ENCODE data around the gene GNAS.

The GNAS gene

GRCh38 chr20:58875541-58876134 is 23.1 kb downstream of the GNAS start:
- TF ChIP-seq SPI1 (IDR thresholded peaks at IDR 0.05; ENCODE audit: low read depth, low read length) (no peak), POLR2AphosphoS5 (IDR thresholded peaks at IDR 0.05; ENCODE audit: low read depth, low read length) (no peak), POLR2A (IDR thresholded peaks at IDR 0.05; ENCODE audit: low read depth, low read length) (no peak), PAX5 (IDR thresholded peaks at IDR 0.05; ENCODE audit: insufficient read depth, low read length, severe bottlenecking) (no peak), TAF1 (IDR thresholded peaks at IDR 0.05; ENCODE audit: low read depth, low read length) (no peak), POU2F2 (IDR thresholded peaks at IDR 0.05; ENCODE audit: low read depth, low read length) (no peak)
- no peak for DNase-seq (ENCODE audit: insufficient read length, low spot score)
- FAIRE-seq, result no peak

- TF ChIP-seq SPI1 (IDR thresholded peaks at IDR 0.05; ENCODE audit: low read depth, low read length), result no peak
- no peak for TF ChIP-seq POLR2A (IDR thresholded peaks at IDR 0.05; ENCODE audit: low read depth, low read length)
- no peak for TF ChIP-seq POU2F2 (IDR thresholded peaks at IDR 0.05; ENCODE audit: low read depth, low read length)
- no peak for TF ChIP-seq PAX5 (IDR thresholded peaks at IDR 0.05; ENCODE audit: insufficient read depth, low read length, severe bottlenecking)
- no peak for TF ChIP-seq TAF1 (IDR thresholded peaks at IDR 0.05; ENCODE audit: low read depth, low read length)
- no peak for TF ChIP-seq POLR2AphosphoS5 (IDR thresholded peaks at IDR 0.05; ENCODE audit: low read depth, low read length)
- no peak for FAIRE-seq
Observed at GRCh38 chr20:58876437-58876836, 23.9 kb downstream of the GNAS start.

GRCh38 chr20:58877050-58877975 is 24.8 kb downstream of the GNAS start:
- TF ChIP-seq POU2F2 (IDR thresholded peaks at IDR 0.05; ENCODE audit: low read depth, low read length), result no peak
- FAIRE-seq (no peak), DNase-seq (ENCODE audit: insufficient read length, low spot score) (no peak)

More at GRCh38 chr20:58876437-58876836, 23.9 kb downstream of the GNAS start:
- no peak for DNase-seq (ENCODE audit: insufficient read length, low spot score)

GRCh38 chr20:58877976-58878360 is 25.5 kb downstream of the GNAS start:
- FAIRE-seq, result no peak
- no peak for TF ChIP-seq PAX5 (IDR thresholded peaks at IDR 0.05; ENCODE audit: insufficient read depth, low read length, severe bottlenecking)
- TF ChIP-seq POLR2A (IDR thresholded peaks at IDR 0.05; ENCODE audit: low read depth, low read length), result no peak
- TF ChIP-seq POLR2AphosphoS5 (IDR thresholded peaks at IDR 0.05; ENCODE audit: low read depth, low read length), result no peak
- TF ChIP-seq SPI1 (IDR thresholded peaks at IDR 0.05; ENCODE audit: low read depth, low read length), result no peak
- no peak for TF ChIP-seq POU2F2 (IDR thresholded peaks at IDR 0.05; ENCODE audit: low read depth, low read length)
- TF ChIP-seq TAF1 (IDR thresholded peaks at IDR 0.05; ENCODE audit: low read depth, low read length), result no peak

GRCh38 chr20:58878399-58878798 is 25.9 kb downstream of the GNAS start:
- TF ChIP-seq POLR2AphosphoS5 (IDR thresholded peaks at IDR 0.05; ENCODE audit: low read depth, low read length) (no peak), SPI1 (IDR thresholded peaks at IDR 0.05; ENCODE audit: low read depth, low read length) (no peak), POLR2A (IDR thresholded peaks at IDR 0.05; ENCODE audit: low read depth, low read length) (no peak), TAF1 (IDR thresholded peaks at IDR 0.05; ENCODE audit: low read depth, low read length) (no peak), PAX5 (IDR thresholded peaks at IDR 0.05; ENCODE audit: insufficient read depth, low read length, severe bottlenecking) (no peak), POU2F2 (IDR thresholded peaks at IDR 0.05; ENCODE audit: low read depth, low read length) (no peak)
- DNase-seq (ENCODE audit: insufficient read length, low spot score) (no peak), FAIRE-seq (no peak)

More at GRCh38 chr20:58877976-58878360, 25.5 kb downstream of the GNAS start:
- no peak for DNase-seq (ENCODE audit: insufficient read length, low spot score)

GRCh38 chr20:58880441-58880840 is 27.9 kb downstream of the GNAS start:
- FAIRE-seq (no peak), DNase-seq (ENCODE audit: insufficient read length, low spot score) (no peak)
- TF ChIP-seq SPI1 (IDR thresholded peaks at IDR 0.05; ENCODE audit: low read depth, low read length), result no peak
- TF ChIP-seq POU2F2 (IDR thresholded peaks at IDR 0.05; ENCODE audit: low read depth, low read length), result no peak
- TF ChIP-seq PAX5 (IDR thresholded peaks at IDR 0.05; ENCODE audit: insufficient read depth, low read length, severe bottlenecking), result no peak
- TF ChIP-seq TAF1 (IDR thresholded peaks at IDR 0.05; ENCODE audit: low read depth, low read length), result no peak
- no peak for TF ChIP-seq POLR2AphosphoS5 (IDR thresholded peaks at IDR 0.05; ENCODE audit: low read depth, low read length)
- TF ChIP-seq POLR2A (IDR thresholded peaks at IDR 0.05; ENCODE audit: low read depth, low read length), result no peak

GRCh38 chr20:58880994-58881752 is 28.7 kb downstream of the GNAS start:
- FAIRE-seq, result no peak
- no peak for DNase-seq (ENCODE audit: insufficient read length, low spot score)

GRCh38 chr20:58882704-58883089 is 30.2 kb downstream of the GNAS start:
- no peak for FAIRE-seq

More at GRCh38 chr20:58880994-58881752, 28.7 kb downstream of the GNAS start:
- TF ChIP-seq POLR2A (IDR thresholded peaks at IDR 0.05; ENCODE audit: low read depth, low read length) (no peak), SPI1 (IDR thresholded peaks at IDR 0.05; ENCODE audit: low read depth, low read length) (no peak), PAX5 (IDR thresholded peaks at IDR 0.05; ENCODE audit: insufficient read depth, low read length, severe bottlenecking) (no peak)

GRCh38 chr20:58883241-58883691 is 30.8 kb downstream of the GNAS start:
- DNase-seq (ENCODE audit: insufficient read length, low spot score), result no peak
- no peak for FAIRE-seq
- no peak for TF ChIP-seq SPI1 (IDR thresholded peaks at IDR 0.05; ENCODE audit: low read depth, low read length)
- no peak for TF ChIP-seq TAF1 (IDR thresholded peaks at IDR 0.05; ENCODE audit: low read depth, low read length)
- no peak for TF ChIP-seq PAX5 (IDR thresholded peaks at IDR 0.05; ENCODE audit: insufficient read depth, low read length, severe bottlenecking)
- TF ChIP-seq POLR2A (IDR thresholded peaks at IDR 0.05; ENCODE audit: low read depth, low read length), result no peak
- TF ChIP-seq POLR2AphosphoS5 (IDR thresholded peaks at IDR 0.05; ENCODE audit: low read depth, low read length), result no peak
- TF ChIP-seq POU2F2 (IDR thresholded peaks at IDR 0.05; ENCODE audit: low read depth, low read length), result no peak

More at GRCh38 chr20:58882704-58883089, 30.2 kb downstream of the GNAS start:
- TF ChIP-seq SPI1 (IDR thresholded peaks at IDR 0.05; ENCODE audit: low read depth, low read length), result no peak
- TF ChIP-seq TAF1 (IDR thresholded peaks at IDR 0.05; ENCODE audit: low read depth, low read length), result no peak
- TF ChIP-seq POLR2AphosphoS5 (IDR thresholded peaks at IDR 0.05; ENCODE audit: low read depth, low read length), result no peak
- TF ChIP-seq PAX5 (IDR thresholded peaks at IDR 0.05; ENCODE audit: insufficient read depth, low read length, severe bottlenecking), result no peak
- DNase-seq (ENCODE audit: insufficient read length, low spot score), result no peak

All from GM12891 (cell line).